Measurements from ENCODE around the gene DYRK1B.
"Not testable (repeated sequence)": the region's sequence is repeated elsewhere in the genome, so short reads cannot be mapped to it uniquely, and the experiment has no call there.

DYRK1B gene

GRCh38 chr19:39830406-39830805 lies 3.6 kb downstream of the DYRK1B start:
- no peak for DNase-seq (ENCODE audit: low read depth)

GRCh38 chr19:39829702-39830275 lies 4.2 kb downstream of the DYRK1B start:
- no peak for DNase-seq (ENCODE audit: low read depth)

- no peak for DNase-seq (ENCODE audit: low read depth)
Observed at GRCh38 chr19:39828654-39829032, 5.3 kb downstream of the DYRK1B start.

GRCh38 chr19:39828015-39828653 lies 5.8 kb downstream of the DYRK1B start:
- DNase-seq (ENCODE audit: low read depth): no peak

GRCh38 chr19:39827216-39827615 lies 6.7 kb downstream of the DYRK1B start:
- DNase-seq (ENCODE audit: low read depth): no peak

- DNase-seq (ENCODE audit: low read depth): no peak
Observed at GRCh38 chr19:39826311-39826945, 7.5 kb downstream of the DYRK1B start.

- no peak for DNase-seq (ENCODE audit: low read depth)
Observed at GRCh38 chr19:39825531-39826076, 8.4 kb downstream of the DYRK1B start.

- no peak for DNase-seq (ENCODE audit: low read depth)
Observed at GRCh38 chr19:39825093-39825463, 8.9 kb downstream of the DYRK1B start.

- DNase-seq (ENCODE audit: low read depth): peak; percentile 67
Observed at GRCh38 chr19:39824143-39825092, 9.5 kb downstream of the DYRK1B start.

GRCh38 chr19:39823686-39824085 lies 10.3 kb downstream of the DYRK1B start:
- no peak for DNase-seq (ENCODE audit: low read depth)

- DNase-seq (ENCODE audit: low read depth): no peak
Observed at GRCh38 chr19:39820696-39821095, 13.3 kb downstream of the DYRK1B start.

- DNase-seq (ENCODE audit: low read depth): no peak
Observed at GRCh38 chr19:39819786-39820185, 14.2 kb downstream of the DYRK1B start.

GRCh38 chr19:39818626-39819097 lies 15.3 kb downstream of the DYRK1B start:
- DNase-seq (ENCODE audit: low read depth): no peak

GRCh38 chr19:39817888-39818561 lies 15.9 kb downstream of the DYRK1B start:
- DNase-seq (ENCODE audit: low read depth): no peak

GRCh38 chr19:39816287-39817048 lies 17.5 kb downstream of the DYRK1B start:
- DNase-seq (ENCODE audit: low read depth): no peak

- DNase-seq (ENCODE audit: low read depth): no peak
Observed at GRCh38 chr19:39814595-39814994, 19.4 kb downstream of the DYRK1B start.

GRCh38 chr19:39814111-39814510 lies 19.9 kb downstream of the DYRK1B start:
- DNase-seq (ENCODE audit: low read depth): not testable (repeated sequence)

GRCh38 chr19:39813264-39813993 lies 20.5 kb downstream of the DYRK1B start:
- DNase-seq (ENCODE audit: low read depth): no peak

- no peak for DNase-seq (ENCODE audit: low read depth)
Observed at GRCh38 chr19:39811064-39811463, 22.9 kb downstream of the DYRK1B start.

GRCh38 chr19:39810424-39810823 lies 23.5 kb downstream of the DYRK1B start:
- DNase-seq (ENCODE audit: low read depth): no peak

Measured in CMK (cell line).